UCSD-AML1 (cell line): Measurements from ENCODE around the gene ASB17.
"Not testable (repeated sequence)": the region's sequence is repeated elsewhere in the genome, so short reads cannot be mapped to it uniquely, and the experiment has no call there.

Experiments used
- DNase-seq: peaks from one replicate; lab custom pipeline; 2025; ENCODE audit not compliant: unreplicated experiment; lab: John Stamatoyannopoulos, UW

The ASB17 gene

GRCh38 chr1:75932304-75932703 is at the start of gene ASB17:
ASB17 (minus strand) TSS chr1:75932404; CDS start chr1:75932291, 113 bp downstream.
- no peak for DNase-seq

DNA sequence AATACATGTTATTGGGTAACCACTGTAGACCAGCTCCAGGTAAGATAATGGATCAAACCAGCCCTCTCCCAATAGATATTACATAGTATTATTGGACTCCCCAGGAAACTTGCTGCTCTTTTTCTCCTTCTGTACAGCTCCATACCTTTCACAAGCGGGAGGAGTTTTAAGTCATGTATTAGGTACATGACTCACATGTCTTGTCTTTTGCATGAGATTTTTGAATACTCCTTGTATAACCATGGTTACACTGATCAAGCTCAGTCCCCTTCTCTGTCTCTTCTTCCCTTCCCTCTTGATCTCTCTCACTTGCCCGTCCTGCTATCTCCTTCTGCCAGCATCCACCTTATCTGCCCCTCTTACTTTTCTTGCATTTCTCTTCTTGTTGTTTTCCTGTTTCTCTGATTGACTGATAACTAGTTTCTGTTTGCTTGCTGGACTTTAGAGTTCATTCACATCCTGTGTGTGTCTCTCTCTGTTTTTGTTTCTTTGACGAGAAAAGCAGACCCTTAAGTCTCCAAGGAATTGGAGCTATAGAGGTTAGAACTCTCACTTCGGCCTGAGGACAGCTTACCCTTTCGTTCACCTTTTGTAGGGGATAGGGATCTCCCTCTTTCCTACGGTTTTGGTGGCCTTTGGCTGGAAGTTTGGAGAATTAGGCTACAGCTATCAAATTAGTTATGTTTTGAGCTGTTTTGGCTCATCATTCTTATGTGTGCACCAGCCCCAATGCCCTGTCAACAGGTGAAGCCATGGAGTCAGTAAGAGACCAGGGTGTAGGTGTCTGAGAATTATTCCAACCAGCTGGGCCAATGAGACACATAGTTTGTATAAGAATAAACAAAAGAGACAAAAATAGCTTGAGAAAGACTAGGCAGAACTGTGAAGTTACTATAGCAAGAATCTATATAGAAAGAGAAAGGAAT is 49.0 kb upstream of the ASB17 start:
- DNase-seq = no peak

- no peak for DNase-seq
Measured at GRCh38 chr1:75970631-75971030, 38.4 kb upstream of the ASB17 start.

DNA sequence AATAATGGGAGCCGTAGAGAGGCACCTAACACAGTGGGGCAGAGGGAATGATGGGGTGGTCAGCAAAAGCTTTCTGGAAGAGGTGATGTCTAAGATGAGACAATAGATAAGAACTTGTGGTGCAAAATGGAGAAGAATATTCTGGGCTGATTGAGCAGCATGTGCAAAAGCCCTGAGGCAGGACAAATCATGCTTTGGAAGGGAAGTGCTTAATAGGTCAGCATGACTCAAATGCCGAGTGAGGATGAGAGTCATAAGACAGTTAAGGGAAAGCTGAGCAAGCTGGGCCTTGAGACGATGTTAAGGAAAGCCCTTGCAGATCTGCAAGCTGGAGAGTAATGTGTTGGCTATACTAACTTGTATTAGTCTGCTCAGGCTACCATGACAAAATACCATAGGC is 37.3 kb upstream of the ASB17 start:
- no peak for DNase-seq

- no peak for DNase-seq
Measured at GRCh38 chr1:75967719-75968118, 35.5 kb upstream of the ASB17 start.

GRCh38 chr1:75964760-75965408 is 32.7 kb upstream of the ASB17 start:
- no peak for DNase-seq

DNA sequence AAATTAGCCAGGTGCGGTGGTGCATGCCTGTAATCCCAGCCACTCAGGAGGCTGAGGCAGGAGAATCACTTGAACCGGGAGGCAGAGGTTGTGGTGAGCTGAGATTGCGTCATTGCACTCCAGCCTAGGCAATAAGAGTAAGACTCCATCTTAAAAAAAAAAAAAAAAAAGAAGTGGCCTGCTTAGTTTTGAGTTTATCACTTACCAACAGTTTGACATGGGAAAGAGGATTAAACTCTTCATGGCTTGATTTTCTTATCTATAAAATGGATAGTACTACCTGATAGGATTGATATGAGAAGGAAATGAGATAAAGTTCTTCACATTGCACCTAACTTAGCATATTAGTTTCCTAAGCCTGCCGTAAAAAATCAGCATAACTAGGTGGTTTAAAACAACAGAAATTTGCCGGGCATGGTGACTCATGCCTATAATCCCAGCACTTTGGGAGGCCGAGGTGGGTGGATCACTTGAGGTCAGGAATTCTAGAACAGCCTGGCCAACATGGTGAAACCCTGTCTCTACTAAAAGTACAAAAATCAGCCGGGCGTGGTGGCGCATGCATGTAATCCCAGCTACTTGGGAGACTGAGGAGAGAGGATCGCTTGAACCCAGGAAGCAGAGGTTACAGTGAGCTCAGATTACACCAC is 32.0 kb upstream of the ASB17 start:
- DNase-seq = not testable (repeated sequence)

- no peak for DNase-seq
Measured at GRCh38 chr1:75954586-75954985, 22.4 kb upstream of the ASB17 start.

DNA sequence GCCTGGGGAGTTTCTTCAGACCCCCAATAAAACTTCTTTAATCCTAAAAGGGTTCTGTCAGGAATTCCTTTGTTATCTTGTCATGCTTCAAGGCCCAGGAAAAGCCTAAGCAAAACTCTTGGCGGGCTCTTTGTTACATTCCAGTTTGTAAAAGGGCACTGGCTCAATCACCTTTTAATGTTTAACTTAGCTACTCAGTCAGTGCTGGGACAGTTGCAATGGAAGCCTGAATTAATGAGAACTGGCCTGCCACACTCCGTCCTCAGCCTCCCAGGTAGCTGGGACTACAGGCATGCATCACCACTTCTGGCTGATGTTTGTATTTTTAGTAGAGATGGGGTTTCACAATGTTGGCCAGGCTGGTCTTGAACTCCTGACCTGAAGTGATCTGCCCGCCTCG is 21.3 kb upstream of the ASB17 start:
- DNase-seq = no peak

DNA sequence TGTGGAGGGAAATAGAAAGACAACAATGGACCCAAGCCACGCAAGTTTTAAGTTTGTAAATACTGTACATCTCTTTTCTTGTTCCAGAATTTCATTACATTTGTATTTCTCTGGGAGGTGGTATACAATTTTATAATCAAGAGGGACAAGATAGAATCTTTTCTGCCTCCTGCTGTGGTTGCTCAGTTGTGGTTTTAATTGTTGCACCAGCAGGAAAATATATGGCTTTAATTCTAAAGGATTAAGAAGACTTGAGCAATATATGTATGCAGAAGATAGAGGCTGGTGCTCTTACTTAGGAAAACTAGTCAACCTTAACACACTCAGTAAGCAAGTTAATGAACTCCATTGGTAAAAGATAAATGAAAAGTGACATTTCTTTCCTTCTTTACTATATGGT is 19.8 kb upstream of the ASB17 start:
- DNase-seq = no peak

- DNase-seq = no peak
Measured at GRCh38 chr1:75950176-75950575, 18.0 kb upstream of the ASB17 start.

DNA sequence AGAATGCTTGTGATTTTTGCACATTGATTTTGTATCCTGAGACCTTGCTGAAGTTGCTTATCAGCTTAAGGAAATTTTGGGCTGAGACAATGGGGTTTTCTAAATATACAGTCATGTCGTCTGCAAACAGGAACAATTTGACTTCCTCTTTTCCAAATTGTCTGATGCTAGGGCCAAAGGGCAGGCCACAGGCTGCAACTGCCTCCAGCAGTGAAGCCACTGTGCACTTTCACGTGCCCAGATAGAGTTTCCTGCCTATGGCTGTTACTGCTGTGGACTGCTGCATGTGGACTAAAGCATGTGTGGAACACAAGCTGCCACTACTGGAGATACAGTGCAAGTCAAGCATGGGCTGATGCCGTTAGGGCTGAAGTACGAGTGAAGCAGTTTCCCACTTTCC is 10.8 kb upstream of the ASB17 start:
- DNase-seq = peak; percentile 22

DNA sequence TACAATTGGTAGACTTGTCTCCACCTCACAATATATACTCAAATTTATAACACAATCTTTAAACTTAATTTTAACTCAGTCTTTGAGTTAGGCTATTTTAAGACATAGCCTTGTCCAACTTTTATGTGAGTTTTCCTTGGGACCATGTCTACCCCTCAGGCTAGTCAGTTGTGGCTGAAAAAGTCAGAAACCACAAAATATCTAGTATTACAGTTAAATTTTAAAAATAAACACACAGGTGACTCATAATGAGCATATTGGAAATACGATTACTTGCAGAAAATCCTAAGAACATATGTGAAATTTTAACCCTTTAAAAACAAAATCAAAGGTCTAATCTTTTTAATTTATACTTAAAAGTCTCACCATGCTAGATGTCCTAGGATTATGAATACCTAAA is 4.8 kb upstream of the ASB17 start:
- no peak for DNase-seq

DNA sequence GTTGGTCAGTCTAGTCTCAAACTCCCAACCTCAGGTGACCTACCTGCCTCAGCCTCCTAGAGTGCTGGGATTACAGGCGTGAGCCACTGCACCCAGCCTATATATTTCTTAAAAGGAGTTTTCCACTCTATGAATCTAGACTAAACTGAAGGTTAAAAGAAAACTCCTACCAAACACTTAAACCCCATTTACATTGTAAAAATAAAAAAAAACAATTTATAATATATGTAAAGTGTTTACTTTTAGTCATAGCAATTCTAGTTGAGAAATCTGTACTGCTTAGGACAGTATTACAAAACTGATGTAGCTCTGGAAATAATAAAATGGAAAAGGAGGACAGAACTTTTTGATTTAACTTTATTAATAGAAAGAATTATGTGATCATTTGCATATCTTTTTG is 9.5 kb downstream of the ASB17 start:
- DNase-seq = no peak

DNA sequence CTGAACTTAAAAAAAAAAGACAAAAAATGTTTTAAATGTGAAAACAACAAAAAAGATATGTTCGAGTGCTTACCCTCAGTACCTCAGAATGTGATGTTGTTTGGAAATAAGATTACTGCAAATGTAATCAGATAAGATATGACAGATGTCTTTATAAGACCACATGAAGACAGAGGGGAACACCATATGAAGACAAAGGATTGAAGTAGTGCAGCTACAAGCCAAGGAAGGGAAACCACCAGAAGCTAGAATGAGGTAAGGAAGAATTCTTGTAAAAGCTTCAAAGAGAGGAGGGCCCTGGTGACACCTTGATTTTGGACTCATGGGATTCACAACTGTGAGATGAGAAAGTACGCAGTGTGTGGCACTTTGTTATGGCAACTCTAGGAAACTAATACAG is 15.4 kb downstream of the ASB17 start:
- no peak for DNase-seq

GRCh38 chr1:75908717-75909152 is 23.5 kb downstream of the ASB17 start:
- peak; percentile 15 for DNase-seq

- DNase-seq = no peak
Measured at GRCh38 chr1:75901371-75901770, 30.8 kb downstream of the ASB17 start.

DNA sequence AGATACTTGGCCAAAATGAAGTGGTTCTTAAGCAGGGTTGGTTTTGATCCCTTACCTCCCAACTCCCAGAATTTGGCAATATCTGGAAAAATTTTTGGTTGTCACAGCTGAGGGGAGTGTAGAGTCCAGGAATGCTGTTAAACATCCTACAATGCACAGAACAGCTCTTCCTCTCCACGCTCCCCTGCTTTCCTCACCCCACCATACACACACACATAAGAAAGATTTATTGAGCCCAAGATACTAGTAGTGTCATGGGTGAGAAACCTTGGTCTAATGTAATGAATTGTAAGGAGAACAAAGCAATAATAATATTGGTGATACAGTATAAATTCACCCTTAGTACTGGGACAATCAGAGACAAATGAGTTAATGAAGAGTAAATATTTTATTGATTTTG is 47.8 kb downstream of the ASB17 start:
- DNase-seq = no peak

DNA sequence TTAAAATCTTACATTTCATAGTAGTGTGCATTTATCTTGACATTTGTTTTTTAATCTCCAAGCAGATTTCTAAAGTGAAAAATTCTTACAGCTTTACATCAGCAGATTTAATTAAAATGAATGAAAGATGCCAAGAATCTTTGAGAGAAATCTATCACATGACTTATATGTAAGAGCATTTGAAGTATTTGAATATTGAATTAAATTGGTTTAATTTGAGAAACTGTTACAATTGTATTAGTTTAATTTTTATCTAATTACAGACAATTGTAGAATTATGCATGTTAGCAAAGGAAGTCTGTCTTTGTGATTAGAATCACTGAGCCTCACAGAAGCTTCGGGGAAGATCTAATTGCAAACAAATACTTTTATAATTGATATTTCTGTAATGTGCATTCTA is 52.2 kb downstream of the ASB17 start:
- DNase-seq = no peak

DNA sequence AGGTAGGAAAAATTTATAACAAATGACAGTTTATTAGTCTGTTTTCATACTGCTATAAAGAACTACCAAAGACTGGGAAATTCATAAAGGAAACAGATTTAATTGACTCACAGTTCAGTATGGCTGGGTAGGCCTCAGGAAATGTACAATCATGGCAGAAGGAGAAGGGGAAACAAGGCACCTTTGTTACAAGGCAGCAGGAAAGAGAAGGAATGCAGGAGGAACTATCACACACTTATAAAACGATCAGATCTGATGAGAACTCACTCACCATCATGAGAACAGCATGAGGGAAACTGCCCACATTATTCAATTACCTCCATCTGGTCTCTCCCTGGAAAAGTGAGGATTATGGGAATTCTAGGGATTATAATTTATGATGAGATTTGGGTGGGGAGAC is 61.3 kb downstream of the ASB17 start:
- DNase-seq = no peak
